ENCODE measurements around the gene DRAP1.

GRCh38 chr11:65931773-65932557 lies 12.7 kb downstream of the DRAP1 start:
- TF ChIP-seq CTCF (conservative IDR thresholded peaks at IDR 0.05) (no peak), ZFX (IDR thresholded peaks at IDR 0.05) (no peak)

Measured in C4-2B (cell line).